ENCODE results near the gene OVOL3. TPM values are rescaled to one million over a fixed set of nuclear protein-coding genes. Genes with fewer than 3 reads are reported as not detected.

OVOL3 gene
- total RNA-seq, 1 donor from 2014 or later, result not detected

GRCh38 chr19:36072081-36072480 is 38.9 kb upstream of the OVOL3 start:
- H3K4me3 Mint-ChIP-seq (ENCODE audit: unreplicated experiment), result no peak overlapping the region
- no peak for DNase-seq (ENCODE audit: low spot score)
- H3K27ac Mint-ChIP-seq (ENCODE audit: unreplicated experiment), result no peak overlapping the region
- H3K36me3 Mint-ChIP-seq (ENCODE audit: low read depth), result peaks cover 15% of the 10 kb centered on the region
- H3K27me3 Mint-ChIP-seq (ENCODE audit: low read depth), result no peaks in the 10 kb centered on the region
- H3K4me1 Mint-ChIP-seq (ENCODE audit: low read depth), result peaks cover 5% of the 10 kb centered on the region
- TF ChIP-seq, protein P1, sequence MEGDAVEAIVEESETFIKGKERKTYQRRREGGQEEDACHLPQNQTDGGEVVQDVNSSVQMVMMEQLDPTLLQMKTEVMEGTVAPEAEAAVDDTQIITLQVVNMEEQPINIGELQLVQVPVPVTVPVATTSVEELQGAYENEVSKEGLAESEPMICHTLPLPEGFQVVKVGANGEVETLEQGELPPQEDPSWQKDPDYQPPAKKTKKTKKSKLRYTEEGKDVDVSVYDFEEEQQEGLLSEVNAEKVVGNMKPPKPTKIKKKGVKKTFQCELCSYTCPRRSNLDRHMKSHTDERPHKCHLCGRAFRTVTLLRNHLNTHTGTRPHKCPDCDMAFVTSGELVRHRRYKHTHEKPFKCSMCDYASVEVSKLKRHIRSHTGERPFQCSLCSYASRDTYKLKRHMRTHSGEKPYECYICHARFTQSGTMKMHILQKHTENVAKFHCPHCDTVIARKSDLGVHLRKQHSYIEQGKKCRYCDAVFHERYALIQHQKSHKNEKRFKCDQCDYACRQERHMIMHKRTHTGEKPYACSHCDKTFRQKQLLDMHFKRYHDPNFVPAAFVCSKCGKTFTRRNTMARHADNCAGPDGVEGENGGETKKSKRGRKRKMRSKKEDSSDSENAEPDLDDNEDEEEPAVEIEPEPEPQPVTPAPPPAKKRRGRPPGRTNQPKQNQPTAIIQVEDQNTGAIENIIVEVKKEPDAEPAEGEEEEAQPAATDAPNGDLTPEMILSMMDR (IDR thresholded peaks at IDR 0.05), result no peak
- H3K9me3 Mint-ChIP-seq (ENCODE audit: low read depth), result no peaks in the 10 kb centered on the region

DNA sequence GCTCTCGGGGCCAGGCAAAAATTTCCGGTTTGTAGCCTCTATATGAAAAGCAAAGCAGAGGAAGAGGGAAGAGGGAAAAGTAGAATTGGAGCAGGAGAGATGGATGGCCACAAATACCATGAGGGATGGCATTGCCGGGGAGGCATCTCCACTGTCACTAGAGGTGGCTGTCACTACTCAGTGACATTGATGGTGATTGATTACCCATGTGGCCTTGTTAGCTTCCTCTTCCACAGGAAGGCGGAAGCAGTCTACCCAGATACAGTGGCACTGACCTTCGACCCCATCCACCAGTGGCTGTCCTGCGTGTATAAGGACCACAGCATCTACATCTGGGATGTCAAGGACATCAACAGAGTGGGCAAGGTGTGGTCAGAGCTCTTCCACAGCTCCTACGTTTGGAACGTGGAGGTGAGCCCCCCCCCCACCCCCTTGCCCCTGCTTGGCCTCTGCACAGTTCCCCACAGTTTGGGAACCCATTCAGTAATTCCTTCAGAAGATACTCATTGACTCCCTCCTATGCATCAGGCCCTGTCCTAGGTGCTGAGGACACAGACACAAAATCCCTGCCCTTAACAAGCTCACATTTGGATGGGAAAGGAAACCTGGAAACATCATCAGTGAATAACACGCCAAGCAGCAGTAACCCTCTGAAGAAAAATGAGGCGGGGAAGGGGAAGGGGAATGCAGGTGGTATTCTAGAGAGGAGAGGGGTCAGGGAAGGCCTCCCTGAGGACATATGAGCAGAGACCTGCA is 37.6 kb upstream of the OVOL3 start:
- Mint-ChIP-seq H3K36me3 (ENCODE audit: low read depth) (peaks cover 12% of the 10 kb centered on the region), H3K27me3 (ENCODE audit: low read depth) (no peaks in the 10 kb centered on the region), H3K4me1 (ENCODE audit: low read depth) (peaks cover 5% of the 10 kb centered on the region)

GRCh38 chr19:36079389-36079945 is 31.5 kb upstream of the OVOL3 start:
- Mint-ChIP-seq H3K4me1 (ENCODE audit: low read depth) (no peaks in the 10 kb centered on the region), H3K27ac (ENCODE audit: unreplicated experiment) (no peak overlapping the region), H3K9me3 (ENCODE audit: low read depth) (no peaks in the 10 kb centered on the region), H3K4me3 (ENCODE audit: unreplicated experiment) (no peak overlapping the region), H3K27me3 (ENCODE audit: low read depth) (no peaks in the 10 kb centered on the region), H3K36me3 (ENCODE audit: low read depth) (peaks cover 16% of the 10 kb centered on the region)
- TF ChIP-seq, protein P1 (IDR thresholded peaks at IDR 0.05), result no peak
- DNase-seq (ENCODE audit: low spot score), result no peak

More for the DNA sequence above, 37.6 kb upstream of the OVOL3 start:
- H3K4me3 Mint-ChIP-seq (ENCODE audit: unreplicated experiment), result no peak overlapping the region
- H3K27ac Mint-ChIP-seq (ENCODE audit: unreplicated experiment), result no peak overlapping the region
- TF ChIP-seq, protein P1 (IDR thresholded peaks at IDR 0.05), result no peak
- no peaks in the 10 kb centered on the region for H3K9me3 Mint-ChIP-seq (ENCODE audit: low read depth)
- no peak for DNase-seq (ENCODE audit: low spot score)

DNA sequence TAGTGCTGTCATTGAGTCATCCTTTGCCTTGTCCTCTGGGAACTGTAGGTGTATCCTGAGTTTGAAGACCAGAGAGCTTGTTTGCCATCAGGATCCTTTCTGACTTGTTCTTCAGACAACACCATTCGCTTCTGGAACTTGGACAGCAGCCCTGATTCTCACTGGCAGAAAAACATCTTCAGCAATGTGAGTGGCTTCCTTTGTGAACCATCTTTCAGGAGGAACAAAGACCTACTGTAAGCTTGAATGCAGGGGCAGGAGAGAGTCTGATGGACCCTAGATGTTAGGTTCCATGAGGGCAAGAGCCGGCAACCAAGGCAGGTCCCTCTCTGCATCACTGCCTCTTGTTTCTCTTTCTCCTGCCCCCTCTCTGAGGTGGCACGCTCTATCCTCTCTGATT is 29.6 kb upstream of the OVOL3 start:
- Mint-ChIP-seq H3K4me3 (ENCODE audit: unreplicated experiment) (no peak overlapping the region), H3K4me1 (ENCODE audit: low read depth) (no peaks in the 10 kb centered on the region), H3K36me3 (ENCODE audit: low read depth) (peaks cover 16% of the 10 kb centered on the region), H3K27ac (ENCODE audit: unreplicated experiment) (no peak overlapping the region), H3K9me3 (ENCODE audit: low read depth) (no peaks in the 10 kb centered on the region), H3K27me3 (ENCODE audit: low read depth) (no peaks in the 10 kb centered on the region)
- no peak for DNase-seq (ENCODE audit: low spot score)
- TF ChIP-seq, protein P1 (IDR thresholded peaks at IDR 0.05), result no peak

- TF ChIP-seq, protein P1 (IDR thresholded peaks at IDR 0.05), result no peak
- H3K27me3 Mint-ChIP-seq (ENCODE audit: low read depth), result no peaks in the 10 kb centered on the region
- DNase-seq (ENCODE audit: low spot score), result no peak
- H3K9me3 Mint-ChIP-seq (ENCODE audit: low read depth), result no peaks in the 10 kb centered on the region
- H3K4me1 Mint-ChIP-seq (ENCODE audit: low read depth), result no peaks in the 10 kb centered on the region
- H3K27ac Mint-ChIP-seq (ENCODE audit: unreplicated experiment), result no peak overlapping the region
- no peak overlapping the region for H3K4me3 Mint-ChIP-seq (ENCODE audit: unreplicated experiment)
- H3K36me3 Mint-ChIP-seq (ENCODE audit: low read depth), result peaks cover 16% of the 10 kb centered on the region
These were observed 29.0 kb upstream of the OVOL3 start for GRCh38 chr19:36081894-36082293.

All from chondrocyte (in vitro differentiated cells).